Measurements from ENCODE around the gene WASHC4.

The WASHC4 gene, protein sequence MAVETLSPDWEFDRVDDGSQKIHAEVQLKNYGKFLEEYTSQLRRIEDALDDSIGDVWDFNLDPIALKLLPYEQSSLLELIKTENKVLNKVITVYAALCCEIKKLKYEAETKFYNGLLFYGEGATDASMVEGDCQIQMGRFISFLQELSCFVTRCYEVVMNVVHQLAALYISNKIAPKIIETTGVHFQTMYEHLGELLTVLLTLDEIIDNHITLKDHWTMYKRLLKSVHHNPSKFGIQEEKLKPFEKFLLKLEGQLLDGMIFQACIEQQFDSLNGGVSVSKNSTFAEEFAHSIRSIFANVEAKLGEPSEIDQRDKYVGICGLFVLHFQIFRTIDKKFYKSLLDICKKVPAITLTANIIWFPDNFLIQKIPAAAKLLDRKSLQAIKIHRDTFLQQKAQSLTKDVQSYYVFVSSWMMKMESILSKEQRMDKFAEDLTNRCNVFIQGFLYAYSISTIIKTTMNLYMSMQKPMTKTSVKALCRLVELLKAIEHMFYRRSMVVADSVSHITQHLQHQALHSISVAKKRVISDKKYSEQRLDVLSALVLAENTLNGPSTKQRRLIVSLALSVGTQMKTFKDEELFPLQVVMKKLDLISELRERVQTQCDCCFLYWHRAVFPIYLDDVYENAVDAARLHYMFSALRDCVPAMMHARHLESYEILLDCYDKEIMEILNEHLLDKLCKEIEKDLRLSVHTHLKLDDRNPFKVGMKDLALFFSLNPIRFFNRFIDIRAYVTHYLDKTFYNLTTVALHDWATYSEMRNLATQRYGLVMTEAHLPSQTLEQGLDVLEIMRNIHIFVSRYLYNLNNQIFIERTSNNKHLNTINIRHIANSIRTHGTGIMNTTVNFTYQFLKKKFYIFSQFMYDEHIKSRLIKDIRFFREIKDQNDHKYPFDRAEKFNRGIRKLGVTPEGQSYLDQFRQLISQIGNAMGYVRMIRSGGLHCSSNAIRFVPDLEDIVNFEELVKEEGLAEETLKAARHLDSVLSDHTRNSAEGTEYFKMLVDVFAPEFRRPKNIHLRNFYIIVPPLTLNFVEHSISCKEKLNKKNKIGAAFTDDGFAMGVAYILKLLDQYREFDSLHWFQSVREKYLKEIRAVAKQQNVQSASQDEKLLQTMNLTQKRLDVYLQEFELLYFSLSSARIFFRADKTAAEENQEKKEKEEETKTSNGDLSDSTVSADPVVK

DNA sequence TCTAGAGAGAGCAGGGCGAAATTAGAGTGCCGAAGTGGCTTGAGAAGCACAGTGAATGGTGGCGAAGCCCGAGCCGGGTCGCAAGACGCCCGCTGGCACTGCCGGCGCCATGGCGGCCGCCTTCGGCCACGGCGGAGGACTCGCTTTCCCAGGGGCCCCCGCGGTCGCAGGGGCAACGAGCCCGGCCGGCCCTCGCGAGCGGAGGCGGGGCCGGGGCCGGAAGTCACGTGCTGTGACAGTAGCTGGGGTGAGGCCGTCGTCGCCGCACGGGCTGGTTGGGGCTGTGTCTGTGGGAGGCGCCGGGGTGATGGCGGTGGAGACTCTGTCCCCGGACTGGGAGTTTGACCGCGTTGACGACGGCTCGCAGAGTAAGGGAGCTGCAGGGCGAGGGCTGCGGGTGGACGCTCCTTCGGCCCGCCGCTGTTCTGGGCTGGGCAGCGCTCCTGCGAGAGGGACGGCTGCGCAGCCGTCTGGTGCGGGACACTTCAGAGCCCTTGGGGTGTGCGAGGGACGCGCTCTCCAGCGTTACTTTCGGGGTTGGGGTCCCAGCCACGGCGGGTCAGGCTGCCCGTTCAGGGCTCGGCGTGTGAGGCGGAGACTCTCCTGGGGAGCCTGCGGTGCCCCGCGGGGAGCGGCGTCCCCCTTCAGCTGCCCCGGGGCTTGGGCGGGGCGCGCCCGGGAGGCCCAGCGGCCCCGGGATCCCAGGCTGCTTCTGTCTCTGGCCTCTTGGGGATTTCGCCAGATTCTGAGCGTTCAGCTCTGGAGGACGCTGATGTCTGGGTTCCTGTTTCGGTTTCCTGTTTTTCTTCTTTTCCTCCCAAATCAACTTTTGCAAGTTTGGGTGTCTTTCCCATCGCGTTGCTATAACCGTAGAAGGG is at the start of gene WASHC4:
TSS of gene WASHC4 (plus strand) at position 238 of the 878 bp plus-strand sequence. CDS start at position 308, 70 bp downstream.
- DNase-seq (ENCODE audit: low spot score), result peak; percentile 99

DNA sequence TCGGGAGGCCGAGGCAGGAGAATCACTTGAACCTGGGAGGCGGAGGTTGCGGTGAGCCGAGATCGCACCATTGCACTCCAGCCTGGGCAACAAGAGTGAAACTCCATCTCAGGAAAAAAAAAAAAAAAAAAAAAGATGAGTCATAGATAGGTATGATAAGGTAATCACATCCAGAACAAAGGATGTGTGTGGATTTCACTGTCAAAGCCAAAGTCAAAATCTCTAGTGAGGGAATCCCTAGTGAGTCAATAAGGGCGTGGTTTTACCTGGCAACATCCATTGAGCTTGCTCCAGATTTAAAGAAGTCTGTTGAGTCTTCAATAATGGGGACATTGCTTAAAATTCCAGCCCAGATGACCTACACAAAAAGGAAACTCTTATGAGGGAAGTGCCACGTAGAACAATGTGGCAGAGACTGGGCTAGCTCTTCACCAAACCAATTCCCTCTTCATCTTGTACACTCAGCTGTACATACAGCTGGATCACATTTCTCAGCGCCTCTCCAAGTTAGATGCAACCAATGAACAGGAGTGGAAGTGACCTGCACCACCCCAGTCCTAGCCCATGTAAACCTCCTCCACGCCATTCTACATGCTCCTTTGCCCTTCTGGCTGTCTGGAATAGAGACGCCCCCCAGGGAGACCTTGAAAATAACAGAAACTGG is 46.7 kb upstream of the WASHC4 start:
- no peak for DNase-seq (ENCODE audit: low spot score)

DNA sequence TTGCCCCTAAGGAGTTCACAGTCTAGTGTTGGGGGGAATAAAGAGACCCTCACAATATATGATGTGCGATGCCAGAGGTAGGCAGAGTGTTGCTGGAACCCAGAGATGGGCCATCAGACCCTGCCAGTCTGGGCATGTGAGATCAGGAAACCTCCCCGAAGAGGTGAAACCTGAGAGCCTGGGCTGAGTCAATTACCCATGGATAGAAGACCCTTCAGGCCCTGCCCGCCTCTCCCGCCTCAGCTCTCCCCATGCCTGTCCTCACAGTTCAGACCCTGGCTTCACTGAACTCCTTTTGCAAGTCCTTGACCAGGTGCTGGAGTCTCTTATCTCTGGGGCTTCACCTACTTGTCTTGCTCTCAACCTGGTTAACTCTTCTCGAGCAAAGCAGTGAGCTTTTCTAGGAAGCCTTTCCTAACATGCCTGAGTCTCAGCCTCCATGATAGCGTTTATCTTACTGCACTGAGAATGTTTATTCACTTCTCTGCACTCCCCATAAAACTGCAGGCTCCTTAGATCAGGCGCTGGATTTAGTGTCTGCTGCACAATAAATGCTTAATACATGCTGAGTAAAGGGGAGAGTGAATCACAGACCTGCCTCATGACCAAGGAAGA is 42.9 kb upstream of the WASHC4 start:
- DNase-seq (ENCODE audit: low spot score), result no peak

DNA sequence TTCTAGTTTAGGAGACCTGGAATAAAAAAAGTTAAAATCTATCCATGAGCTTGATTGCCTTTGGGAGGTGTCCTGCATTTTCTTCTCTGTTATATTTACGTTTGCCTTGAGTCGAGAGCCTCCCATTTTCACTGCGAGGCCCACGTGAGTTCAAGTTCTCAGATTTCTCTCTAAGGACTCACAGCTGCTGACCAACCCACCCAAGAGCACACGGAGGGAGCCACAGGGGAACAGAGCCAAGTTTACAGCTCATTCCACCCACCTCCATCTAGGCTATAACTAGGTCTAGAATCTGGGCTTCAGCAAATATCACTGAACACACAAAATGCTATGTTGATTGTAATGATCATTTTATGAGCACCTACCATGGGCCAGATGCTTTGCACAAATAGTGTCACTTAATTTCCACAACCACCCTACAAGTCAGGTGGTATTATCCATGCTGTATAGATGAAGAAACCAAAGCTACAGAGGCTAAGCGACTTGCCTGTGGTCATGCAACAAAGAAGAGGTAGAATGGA is 40.0 kb upstream of the WASHC4 start:
- no peak for DNase-seq (ENCODE audit: low spot score)

DNA sequence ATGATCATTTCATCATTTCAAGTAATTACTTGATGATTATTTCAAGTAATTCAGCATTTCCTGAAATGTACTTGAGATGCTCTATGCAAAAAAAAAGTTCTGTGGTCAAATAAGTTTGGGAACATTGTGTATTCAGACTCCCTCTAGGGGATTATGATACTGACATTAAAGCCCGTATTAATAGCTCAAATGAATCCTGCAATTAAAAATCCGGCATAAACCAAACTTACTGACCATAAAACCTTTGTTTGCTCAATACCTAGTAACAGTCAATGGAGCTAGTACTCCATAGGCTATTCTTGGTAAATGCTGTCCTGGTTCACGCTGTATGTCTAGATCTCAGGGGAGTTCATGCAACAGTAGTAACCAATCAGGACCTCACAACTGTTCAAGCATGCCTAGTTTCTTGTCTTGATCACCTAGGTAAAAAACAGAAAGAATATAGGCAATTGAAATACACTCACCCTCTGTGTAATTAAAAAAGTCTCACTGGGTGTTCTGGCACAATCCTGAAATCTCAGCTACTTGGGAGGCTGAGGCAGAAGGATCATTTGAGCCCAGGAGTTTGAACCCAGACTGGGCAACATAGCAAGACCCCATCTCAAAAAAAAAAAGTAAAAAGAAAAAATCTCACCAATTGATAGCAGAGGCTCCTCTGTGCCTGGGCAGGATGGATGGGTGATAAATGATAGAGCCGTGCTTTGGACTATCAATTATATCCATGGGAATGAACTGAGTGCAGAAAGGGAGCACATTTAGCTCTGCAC is 37.4 kb upstream of the WASHC4 start:
- no peak for DNase-seq (ENCODE audit: low spot score)

DNA sequence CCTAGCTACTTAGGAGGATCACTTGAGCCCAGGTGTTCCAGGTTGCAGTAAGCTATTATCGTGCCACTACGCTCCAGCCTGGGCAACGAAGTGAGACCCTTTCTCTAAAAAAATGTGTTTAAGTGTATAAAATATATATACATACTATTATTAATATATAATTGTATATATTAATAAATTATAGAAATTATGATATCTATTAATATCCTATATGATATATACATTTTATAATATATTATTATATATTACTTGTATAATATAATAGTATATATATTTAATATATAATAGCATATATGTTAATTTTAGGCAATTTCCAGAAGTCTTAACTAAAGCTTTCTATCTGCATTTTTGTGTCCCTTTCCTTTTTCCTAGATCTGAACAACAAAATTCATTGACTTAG is 35.5 kb upstream of the WASHC4 start:
- no peak for DNase-seq (ENCODE audit: low spot score)

DNA sequence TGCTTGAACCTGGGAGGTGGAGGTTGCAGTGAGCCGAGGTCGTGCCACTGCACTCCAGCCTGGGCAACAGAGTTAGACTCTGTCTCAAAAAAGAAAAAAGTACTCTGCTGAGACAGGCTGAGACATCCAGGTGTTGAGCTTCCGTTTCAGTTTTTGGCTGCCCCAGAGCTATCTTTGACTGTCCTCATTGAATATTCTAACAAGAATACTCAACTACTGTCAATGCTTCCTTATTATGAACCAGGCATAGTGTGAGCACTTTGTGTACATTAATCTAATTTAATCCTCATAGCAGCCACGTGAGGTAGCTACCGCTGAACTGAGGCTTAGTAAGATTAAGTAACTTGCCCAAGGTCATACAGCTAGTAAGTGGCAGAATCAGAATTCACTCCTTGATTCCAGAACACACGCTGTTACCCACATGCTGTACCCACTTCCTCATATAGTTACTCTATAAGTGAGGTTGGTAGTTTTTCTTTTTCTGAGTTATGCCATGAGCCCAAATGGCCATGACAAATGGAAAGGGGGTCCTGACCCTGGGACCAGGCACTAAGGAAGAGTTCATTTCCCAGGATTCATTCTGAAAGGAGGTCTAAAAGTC is 34.5 kb upstream of the WASHC4 start:
- no peak for DNase-seq (ENCODE audit: low spot score)

DNA sequence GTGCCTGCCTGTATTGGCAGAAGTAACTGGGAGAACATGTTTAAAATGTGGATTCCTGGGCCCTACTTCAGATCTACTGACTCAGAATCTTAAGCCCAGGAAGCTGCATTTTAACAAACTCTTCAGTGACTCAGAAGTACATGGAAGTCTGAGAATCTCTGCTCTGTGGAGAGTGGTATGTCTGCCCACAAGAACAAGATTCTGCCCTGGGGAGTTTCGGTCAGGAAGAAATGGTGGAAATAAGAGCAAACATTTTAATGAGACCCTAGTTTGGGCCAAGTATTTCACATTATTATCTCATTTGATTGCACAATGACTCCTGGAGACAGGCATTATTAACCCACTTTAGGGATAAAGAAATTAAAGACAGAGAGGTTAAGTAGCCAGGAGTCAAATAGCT is 31.4 kb upstream of the WASHC4 start:
- peak; percentile 63 for DNase-seq (ENCODE audit: low spot score)

DNA sequence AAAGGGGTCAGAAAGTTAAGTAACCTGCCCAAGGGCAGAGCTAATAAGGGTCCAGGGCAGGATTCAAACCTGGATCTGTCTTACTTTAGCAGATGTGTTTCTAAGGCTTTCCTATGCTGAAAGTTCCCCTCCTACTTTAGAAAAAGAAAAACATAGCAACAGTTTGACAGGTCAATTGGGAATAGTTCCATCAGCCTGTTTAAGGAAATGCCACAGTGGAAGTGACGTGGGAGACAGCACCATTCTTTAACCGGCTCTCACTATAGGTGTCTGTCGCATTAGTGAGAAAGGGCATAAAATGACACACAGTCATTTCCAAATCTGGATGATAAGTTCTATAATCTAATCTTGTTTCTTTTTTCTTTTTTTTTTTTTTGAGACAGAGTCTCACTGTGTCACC is 30.6 kb upstream of the WASHC4 start:
- no peak for DNase-seq (ENCODE audit: low spot score)

DNA sequence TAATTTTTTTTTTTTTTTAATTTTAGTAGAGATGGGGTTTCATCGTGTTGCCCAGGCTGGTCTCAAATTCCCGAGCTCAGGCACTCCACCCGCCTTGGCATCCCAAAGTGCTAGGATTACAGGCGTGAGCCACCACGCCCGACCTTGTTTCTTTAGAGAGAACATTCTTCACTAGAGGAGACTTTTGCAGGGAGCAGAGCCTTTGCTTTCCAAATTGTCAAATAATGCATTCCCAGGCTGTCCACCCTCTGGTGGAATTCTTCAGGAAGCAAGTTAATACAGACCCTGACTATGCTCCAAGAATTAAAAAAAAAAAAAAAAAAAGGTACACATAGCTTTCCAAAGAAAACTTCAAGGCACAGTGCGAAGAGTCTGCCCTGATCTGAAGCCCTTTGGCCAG is 30.1 kb upstream of the WASHC4 start:
- peak; percentile 15 for DNase-seq (ENCODE audit: low spot score)

DNA sequence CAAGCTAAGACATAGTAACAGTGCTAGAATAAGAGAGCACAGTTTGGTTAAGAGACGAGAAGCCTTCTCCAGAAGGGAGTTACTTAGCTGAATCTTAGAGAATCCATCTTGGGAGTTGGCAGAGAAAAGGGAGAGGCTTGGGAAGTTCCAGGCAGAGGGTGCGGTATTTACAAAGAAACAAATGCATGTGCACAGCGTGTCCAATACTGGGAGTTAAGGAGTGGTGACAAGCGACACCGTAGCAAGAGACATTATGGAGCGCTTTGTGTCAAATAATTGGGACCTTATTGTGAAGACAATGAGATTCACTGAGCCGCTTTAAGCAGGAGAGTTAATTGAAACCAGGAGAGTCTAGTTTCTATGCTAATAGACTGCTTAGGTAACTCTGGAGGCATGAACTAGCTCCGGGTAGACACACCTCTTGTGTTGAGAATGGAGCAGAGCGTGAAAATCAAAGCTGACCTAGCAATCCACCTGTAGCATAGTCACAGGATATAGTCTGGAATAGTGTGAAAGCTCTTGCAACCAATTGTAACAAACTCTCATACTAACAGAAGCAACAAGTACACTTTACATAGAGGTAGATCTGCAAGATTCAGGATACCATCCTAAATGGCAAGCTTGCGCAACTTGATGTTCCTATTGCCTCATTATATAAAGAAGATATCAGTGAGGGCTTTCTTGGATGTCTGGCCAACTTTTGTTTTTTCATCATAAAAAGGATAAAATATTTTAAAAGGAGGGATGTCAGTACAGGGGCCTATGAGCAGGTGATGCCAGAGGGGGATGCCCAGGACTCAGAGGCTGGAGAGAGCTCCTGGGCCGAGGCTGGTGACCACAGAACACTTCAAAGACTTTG is 28.6 kb upstream of the WASHC4 start:
- no peak for DNase-seq (ENCODE audit: low spot score)

DNA sequence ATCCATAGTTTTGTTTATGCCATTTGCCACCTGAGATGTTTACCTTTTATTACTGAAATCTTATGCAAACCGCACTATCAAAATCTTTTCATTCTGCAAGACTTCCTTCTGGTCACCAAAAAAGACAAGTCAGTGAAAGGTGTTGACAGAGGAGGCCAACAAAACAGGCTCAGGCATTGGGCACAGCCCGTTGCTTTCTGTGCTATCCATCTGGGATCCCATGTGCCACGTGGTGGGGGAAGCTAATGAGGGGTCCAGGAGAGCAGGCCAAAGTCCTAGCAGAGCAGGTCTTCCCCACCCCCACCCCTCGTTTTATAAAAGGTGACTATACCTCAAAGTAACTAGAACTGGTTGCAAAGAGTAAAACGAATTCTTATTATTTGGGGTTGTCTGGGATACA is 24.5 kb upstream of the WASHC4 start:
- no peak for DNase-seq (ENCODE audit: low spot score)

DNA sequence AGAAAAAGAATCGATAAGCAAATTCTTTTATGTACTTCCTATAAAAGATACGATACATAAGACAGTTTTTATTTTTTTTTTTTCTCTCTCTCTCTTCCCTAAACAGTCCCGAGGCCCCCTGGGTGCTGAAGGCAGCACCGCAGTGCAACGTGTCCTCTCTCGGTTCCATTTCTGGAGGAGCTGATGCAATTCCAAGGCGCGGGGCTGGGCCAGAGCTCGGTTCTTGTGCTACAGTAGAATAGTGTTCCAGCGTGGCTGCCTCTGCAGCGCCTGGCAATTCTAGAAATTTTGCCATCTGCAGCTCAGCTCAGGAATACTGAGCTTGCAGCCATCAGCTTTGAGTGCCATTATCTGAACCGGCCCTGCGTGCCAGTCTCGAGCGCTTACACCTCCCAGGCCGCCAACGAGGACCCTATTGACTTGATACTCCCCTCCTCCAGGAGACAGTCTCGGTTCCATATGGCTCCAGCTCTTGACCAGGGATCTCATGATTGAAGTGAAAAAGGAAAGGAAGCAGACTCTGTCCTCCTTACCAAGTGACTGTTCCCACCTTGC is 23.9 kb upstream of the WASHC4 start:
- DNase-seq (ENCODE audit: low spot score), result peak; percentile 73

DNA sequence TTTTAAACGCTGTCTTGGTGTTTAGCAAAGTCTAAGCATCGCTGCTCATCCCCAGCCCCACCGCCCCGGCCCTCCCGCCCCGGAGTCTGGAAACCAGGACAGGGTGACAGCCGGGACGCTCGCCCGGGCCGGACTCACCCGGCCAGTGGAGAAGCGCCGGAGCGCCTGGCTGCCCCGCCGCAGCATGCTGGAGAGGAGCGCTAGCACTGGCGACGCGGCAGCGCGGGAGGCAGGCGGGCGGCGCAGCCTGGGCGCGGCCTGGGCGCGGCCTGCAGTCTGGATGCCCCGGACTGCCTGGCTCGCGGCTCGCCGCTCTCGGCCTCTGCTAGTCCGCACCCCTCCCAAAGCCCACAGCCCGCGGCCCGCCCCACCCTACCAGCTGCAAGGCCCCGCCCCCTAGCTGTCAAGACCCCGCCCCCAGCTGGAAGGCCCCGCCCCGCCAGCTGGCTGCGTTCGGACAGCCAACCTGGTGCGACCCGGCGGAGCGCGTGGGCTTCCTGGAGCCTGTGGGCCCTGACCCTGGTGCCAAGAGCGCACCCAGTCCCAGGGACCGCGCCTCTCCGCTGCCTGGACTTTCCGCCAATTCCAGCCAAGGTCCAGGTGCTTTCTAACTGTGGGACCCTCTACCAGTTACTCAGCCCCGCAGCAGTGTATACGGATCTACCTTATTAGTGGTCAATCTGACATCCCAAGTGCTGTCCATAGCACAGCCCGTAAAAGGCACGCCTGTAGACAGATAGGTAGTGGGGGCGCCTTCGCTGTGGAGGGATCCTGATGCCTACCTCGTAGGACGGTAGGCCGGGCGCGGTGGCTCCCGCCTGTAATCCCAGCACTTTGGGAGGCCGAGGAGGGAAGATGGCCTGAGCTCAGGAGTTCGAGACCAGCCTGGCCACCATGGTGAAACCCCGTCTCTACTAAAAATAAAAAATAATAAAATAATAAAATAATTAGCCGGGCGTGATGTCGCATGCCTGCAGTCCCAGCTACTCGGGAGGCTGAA is 23.0 kb upstream of the WASHC4 start, which contains the start of gene ALDH1L2:
TSS of gene ALDH1L2 (minus strand) at position 208 of the 1,000 bp plus-strand sequence. CDS start at position 186, 22 bp downstream.
- DNase-seq (ENCODE audit: low spot score), result peak; percentile 98

DNA sequence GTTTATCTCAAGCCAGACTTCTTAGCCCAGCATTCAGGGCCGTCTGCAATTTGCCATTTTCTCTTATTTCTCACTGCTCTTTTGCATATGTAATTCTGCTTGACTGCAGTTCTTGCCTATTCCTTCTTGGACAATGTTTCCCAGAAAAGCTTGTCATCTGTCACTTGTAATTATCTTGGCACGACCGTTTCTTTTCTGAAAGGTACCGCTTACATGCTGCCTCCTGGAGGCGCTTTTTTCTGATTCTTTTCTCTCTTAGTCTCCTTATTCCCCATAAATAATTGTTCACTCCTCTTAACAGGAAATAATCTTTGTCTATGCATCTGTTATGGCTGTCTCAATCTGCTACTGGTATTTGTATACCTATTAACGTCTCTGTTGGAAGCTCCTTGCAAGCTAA is 22.0 kb upstream of the WASHC4 start:
- DNase-seq (ENCODE audit: low spot score), result no peak

DNA sequence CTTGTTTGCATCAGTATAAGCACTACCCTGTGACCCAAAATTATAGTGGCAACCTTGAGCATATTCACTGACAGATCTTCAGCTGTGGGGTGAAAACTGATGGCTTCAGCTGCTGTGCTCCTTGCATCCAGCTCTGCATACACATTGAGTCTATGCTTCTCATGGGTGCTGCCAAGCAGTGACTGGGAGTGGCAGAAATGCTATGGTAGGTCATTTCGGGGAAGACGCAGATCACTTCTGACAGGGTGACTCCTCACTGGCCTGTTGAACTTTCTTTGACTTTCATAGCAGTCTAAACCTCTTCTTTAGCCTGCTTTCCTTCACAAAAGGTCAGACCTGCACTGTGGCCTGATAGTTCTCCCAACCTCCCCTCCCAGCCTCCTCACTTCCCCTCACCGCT is 17.7 kb upstream of the WASHC4 start:
- DNase-seq (ENCODE audit: low spot score), result no peak

Data from AG20443 (cell line).